SK-N-DZ (cell line): ENCODE results near the gene ATG101.
A peak's percentile ranks its signal among the peaks of the same experiment; 100 is the strongest.

ENCODE experiments used
- DNase-seq: peaks from one replicate; pipeline ENCODE4 v3.0.0-alpha.2; 2015; ENCODE audit warnings: low spot score

ATG101 gene

DNA sequence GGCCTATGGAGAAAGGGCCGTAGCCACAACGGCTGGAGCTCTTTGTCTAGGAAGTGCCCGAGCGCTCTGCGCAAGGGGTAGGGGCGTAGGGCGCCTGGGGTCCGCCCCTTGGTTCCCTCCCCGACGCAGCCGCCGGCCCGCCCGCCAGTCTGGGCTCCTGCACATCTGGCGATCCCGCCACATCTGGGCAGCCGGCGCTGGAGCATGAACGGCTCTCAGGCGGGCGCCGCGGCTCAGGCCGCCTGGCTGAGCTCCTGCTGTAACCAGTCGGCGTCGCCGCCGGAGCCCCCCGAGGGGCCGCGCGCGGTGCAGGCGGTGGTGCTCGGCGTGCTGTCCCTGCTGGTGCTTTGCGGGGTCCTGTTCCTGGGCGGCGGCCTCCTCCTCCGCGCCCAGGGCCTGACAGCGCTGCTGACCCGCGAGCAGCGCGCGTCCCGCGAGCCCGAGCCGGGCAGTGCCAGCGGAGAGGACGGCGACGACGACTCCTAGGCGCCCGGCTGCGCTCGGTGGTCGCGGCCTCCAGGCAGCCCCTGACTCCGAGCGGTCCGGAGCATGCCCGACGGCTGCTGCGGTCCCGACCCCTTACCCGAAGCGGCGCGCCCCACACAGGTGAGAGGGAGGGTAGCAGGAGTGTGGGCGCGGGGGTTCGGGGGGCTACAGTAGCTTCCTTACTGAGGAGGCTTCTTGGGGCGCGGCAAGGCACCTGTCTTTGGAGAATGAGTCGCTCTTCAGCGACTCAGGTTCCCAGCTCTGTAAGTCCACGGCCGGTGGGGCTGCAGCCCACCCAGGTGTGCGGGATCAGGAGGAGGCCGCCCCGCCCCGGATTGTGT lies 10.0 kb downstream of the ATG101 start, which contains the start of gene SMIM41:
Gene SMIM41 (plus strand): TSS at position 129 of the 827 bp plus-strand sequence. CDS start 76 bp downstream, at position 205.
- no peak for DNase-seq

DNA sequence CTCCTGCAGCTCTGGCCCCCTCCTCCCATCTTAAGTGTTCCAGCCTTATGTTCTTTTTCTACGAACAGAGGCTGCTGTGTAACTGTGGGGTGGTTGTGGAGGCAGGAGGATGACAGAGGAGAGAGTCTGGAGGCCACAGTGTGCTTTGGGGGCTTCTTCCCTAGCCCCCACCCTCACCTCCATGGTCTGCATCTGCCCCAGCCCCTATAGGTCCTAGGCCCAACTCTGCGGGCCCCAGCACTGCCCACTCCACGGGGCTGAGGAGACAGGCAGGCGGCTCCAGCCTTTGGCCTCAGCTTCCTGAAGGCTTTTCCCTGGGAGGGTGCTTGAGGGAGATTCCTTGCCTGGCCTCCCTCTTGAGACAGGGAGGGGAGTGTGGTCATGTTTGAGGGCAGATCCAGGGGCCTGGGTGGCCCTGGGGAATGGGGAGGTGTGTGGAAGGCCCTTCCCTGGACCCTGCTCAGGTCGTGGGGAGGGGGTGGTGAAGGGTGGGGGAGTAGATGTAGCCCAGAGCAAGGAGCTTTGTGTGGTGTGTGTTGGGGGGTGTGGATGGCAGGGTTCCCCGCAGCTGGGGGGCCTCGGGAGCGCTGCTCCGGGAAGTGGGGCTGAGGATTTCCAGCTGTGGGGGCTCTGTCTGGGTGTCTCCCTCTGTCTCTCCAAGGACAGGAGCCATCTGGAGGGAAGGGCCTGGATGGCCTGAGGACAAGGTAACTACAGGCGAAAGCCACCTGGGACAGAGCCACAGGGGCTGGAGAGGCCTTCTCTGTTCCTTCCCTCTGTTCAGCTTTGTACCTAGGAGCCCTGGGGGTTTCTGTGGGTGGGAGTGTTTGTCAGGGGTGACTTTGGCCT lies 10.8 kb downstream of the ATG101 start:
- DNase-seq: no peak

DNA sequence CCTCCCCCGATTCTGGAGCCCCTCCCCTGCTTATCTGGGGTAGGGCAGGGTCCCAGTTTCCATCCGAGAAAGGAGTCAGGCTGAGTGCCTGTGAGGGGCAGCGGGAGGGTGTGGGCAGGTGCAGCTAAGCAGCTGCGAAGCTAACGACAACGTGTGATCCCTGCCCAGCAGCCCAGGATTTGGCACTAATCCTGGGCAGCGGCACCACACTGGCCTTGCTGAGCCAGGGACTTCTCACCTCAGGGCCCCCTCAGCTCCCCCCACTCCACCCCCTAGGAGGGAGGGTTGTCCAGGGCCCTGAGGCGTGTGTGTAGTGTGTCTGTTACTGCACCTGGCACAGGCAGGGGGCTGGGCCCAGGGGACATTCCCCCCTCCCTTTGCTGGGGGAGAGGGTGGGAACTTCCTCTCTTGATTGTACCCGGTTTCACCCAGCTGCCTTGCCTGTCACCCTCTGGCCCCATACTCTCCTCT lies 11.5 kb downstream of the ATG101 start:
- DNase-seq: no peak

DNA sequence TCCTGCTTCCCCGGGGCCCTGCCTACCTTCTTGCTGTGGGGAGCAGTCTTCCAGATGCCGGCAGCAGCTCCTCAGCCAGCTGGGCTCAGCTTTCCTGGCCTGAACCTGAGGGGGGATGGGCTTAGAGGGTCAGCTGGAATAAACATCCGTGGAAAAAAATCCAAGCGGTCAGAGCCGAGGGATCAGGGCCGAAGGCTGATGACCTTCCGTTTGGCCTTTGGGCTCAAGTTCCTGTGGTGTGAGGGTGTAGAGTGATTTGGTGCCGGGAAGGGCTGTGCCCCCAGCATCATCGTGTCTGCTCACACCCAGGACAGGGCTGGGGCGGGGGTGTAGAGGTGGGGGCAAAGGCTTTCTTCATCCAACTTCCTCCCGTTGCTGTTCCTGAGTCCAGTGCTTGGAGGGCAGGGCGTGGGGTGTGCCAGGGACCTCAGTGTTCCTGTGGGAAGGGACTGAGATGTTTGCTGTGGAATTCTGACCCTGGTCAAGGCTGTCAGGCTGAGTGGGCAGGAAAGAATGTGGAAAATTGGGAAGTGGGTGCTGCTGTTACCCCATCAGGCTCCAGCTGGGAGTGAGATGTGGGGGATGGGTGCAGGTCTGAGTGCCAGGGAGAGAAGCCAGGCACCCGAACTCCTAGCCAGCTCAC lies 12.4 kb downstream of the ATG101 start:
- no peak for DNase-seq

DNA sequence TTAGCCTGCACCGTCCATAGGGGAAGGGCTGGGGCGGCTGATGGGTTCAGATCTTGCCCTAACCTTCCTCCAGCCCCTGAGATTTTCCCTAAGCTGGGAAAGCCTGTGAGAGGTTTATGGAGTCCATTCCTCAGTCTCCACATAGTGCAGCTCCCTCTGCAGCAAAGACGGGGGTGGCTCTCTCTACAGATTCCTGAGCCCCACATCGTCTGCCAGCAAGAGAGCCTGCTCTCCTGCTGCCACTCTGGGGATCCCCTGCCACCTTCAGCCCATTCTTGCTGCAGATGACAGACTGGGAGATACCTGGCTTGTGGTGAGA lies 12.8 kb downstream of the ATG101 start:
- DNase-seq: no peak

DNA sequence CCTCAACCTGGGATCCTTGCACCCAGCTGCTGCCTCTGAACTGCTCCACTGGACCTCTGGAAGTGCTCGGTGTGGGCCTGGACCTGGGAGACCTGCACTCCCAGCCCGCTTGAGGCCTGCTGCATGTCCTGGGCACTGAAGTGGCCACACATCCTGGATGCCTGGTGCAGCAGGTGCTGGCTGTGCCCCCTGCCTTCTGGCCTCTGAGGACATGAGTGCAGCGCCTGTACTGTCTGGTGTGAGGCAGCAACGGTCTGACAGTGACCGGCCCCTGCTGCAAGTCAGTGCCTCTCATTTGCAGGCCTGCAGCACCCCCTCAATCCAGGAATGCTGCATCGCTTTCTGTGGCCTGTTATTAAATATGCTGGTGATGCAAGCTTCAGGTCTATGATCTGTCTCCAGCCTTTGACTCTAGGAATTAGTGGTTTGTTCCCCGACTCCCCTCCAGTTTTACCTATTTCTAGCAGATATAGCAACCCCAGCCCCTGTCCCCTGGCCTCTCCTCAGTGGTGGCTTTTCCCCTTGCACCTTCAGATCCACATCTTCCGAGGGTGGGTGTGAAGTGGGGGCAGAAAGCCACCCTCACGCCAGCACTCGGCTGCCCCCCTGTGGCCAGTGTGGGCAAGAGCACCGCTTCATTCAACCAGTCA lies 13.3 kb downstream of the ATG101 start:
- DNase-seq: peak; percentile 78

DNA sequence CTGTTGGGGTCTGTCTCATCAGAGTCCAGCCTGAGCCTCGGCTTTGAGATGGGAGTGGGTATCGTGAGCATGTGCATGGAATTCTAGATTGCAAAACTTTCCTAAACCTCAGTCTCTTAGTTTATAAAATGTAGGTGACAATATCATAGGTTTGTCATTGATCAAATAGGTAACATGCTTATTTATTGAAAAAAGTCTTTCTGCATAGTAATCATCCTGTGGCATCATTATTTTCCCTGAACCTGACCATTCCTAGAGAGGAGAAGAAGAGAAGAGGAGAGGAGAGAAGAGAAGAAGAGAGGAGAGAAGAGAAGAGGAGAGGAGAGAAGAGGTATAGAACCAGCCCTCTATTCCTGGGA lies 13.8 kb downstream of the ATG101 start:
- DNase-seq: no peak

DNA sequence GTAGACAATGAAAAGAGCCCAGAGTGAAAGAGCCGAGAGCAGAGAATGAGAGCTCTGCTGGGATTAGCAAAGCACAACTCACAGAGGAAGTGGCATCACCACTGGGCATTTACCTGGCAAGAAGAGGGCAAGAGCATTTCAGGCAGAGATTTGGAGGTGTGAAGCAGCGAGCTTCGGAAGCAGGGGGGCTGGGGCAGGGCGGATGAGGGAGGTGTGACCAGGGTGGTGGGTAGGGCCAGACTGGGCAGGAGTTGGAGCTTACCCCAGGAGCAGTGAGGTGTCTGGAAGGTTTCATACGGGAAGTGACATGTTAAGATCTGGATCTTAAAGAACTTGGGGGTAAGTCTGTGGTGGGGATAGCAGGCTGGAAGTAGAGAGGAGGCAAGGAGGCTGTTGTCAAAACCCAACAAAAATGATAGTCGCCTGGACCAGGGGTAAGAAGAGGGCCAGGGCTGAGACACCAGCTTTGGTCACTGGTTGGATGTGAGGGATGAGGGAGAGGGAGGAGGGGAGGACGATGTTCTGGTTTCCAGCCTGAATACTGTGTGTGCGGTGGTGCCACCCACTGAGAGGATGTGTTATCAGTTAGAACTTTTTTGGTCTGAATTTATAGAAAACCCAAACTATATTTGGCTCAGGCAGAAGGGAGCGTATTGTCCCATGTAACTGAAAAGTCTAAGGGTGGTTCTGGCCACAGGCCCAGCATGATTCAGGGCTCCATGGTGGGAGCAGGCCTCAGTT lies 14.9 kb downstream of the ATG101 start:
- no peak for DNase-seq

DNA sequence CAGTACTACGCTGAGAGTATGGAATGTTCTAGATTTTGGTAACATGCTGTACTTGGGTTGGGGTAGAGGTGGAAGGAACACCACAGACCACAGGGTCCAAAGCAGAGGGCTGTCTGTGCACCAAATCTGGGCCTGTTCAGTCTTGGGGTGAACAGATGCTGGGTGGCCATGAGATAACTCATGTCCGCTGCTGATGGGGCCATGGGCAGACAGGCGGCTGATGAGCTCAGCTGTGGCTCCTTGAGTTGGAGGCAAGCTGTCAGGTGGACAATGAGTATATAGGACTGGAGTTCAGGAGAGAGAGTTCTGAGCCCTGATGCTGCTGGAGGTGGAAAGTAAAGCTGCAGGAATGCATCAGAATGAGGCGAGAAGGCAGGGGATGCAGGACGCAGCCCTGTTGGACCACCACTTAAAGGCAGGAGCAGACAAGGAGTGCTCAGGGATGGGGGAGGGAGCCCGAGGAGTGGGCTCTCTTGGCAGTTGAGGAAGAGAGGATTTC lies 16.0 kb downstream of the ATG101 start:
- no peak for DNase-seq

DNA sequence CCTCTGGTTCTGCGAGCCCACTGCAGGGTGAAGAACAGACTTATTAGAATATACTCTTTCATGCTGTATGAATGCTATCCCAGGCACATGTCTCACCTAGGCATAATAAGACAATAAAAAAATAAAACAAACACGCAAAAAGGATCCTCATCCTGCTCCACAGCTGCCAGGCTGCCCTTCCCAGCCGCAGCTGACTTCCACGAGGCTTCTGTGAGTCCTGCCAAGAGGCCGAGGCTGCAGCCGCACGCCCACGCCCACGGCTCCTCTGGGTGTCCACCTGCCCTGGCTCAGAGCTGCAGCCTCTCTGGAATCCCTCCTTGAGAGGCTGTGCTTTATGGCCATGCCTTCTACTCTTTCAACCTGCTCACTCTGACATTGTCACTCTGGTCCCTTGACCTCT lies 16.6 kb downstream of the ATG101 start:
- no peak for DNase-seq

DNA sequence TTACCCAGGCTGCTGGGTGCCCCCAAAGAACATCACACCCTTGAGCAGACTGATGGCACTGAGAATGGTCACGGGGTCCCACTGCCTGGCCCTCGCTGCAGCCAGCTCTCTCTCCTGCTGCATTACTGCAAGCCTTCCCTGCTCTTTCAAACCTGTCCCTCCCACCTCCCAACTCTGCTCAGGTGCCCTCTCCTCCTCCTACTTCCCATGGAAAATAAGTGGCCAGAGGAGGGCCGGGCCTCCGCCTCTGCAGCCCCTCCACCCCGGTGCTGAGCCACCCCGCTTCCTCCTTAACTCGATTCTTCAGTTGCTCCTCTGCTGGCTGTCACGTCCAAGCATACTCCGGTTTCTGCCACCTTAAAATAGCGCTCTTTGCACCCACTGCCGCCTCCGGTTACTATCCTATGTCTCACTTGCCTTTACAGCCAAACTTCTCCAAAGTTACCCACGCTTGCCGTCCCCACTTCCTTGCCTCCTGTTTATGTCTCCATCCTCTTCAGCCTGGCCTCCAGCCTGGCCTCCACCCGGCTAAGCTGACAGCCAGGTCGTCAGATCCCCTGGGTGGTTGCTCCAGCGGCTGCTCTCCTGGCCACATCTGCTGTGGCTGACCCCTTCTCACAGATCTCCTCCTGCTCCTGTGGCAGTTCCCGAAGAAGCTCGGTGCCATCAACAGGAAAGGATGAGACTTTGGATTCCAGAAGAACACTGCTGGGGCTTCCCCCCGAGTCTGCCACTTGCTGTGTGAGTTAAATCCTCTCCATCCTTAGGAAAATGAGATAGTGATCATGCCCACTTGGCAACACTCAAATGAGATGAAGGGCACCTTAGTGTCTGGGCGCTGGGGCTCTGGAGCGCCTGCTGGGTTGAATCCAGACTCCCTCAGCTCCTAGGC lies 17.4 kb downstream of the ATG101 start:
- no peak for DNase-seq

DNA sequence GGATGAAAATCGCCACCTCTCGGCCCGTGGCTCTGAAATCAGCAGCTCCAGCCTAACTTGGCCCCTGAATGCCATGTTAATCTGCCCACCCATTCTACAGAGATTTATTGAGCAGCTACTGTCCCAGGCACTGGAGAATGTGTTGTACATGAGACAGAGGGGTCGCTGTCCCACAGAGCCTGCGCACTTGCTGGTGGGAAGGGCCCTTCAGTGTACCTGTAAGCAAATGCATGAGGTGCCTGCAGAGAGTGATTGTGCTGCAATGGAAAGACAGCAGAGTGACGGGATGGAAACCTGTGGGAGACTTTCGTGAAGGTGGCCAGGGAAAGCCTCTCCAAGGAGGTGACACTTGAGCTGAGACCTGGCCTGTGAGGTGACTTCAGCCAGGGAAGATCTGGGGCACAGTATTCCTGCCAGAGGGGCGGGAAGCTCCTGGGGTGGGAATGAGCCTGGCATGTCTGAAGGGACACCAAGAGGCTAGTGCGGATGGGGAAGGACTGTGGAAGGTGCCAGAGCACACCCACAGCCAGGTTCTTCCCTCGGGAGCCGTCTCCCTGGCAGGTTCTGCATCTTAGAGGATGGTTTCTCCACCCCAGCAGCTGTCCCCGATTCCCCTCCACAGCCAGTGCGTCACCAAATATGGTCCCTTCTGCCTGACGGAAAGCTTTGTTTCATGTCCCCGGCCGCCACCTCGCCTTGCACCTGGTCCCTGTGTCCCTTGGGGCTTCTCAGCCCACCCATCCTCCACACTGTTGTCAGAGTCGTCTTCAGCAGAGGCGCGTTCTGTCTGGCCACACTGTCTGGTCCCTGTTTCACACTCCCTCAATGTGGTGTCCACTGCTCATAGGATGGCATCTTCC lies 18.4 kb downstream of the ATG101 start:
- peak; percentile 64 for DNase-seq

DNA sequence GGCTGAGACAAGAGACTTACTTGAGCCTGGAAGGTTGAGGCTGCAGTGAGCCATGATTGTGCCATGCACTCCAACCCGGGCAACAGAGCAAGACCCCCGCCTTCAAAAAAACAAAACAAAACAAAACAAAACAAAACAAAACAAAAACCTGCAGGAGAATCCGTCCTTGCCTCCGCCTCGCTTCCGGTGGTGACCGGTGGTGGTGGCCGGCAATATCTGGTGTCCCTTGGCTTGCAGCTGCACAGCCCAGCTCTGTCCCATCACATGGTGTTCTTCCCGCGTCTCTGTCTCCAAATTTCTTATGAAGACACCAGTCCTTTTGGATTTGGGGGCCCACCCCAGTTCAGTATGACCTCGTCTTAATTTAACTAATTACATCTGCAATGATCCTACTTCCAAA lies 19.7 kb downstream of the ATG101 start:
- no peak for DNase-seq

DNA sequence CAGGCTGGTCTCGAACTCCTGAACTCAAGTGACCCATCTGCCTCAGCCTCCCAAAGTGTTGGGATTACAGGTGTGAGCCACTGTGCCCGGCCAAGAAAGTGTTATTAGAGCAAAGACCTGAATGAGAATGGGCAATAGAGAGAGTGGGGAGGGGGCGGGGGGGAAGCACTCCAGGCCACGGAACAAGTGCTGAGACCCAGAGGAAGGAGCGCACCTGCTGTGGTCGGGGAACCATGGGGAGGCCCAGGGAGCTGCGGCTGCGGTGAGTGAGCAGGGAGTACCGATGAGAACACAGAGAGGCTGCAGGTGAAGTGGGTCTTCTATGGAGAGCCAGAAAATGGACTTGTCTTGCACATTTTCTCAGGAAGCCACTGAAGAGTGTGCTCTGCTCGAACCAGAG lies 20.5 kb downstream of the ATG101 start:
- DNase-seq: no peak

DNA sequence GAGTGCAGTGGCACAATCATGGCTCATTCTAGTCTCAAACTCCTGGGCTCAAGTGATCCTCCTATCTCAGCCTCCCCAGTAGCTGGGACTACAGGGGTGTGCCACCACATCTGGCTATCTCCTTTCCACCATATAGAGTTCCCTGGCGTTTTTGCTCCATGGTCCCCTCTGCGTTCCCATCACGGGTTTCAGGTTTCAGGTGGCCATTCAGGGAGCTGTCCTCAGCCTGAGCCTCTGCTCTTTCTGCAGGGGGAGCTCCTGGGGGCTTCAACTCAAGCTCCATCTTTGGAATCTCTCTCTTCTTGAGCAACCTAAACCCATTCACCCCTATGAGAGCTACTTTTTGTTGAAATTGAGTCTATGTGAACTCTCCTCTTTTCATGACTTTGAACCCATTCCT lies 21.3 kb downstream of the ATG101 start:
- no peak for DNase-seq

DNA sequence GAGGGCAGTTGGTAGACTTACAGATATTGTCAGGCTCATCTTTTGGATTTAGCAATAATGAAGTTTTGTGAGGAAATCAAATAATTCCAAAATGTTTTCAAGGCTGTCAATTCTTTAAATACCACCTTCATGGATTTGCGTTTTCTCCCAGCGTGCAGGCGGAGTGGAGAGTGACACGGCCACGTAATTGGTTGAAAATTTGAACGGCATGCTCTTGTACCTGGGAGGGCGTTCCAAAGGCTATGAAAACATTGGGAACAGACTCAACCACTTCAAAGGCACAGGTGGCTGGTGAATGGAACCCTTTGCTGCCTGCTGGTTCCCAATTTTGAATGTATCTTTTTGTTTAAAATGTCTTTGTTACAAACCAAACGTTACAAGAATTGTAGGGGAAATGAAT lies 22.1 kb downstream of the ATG101 start:
- no peak for DNase-seq

DNA sequence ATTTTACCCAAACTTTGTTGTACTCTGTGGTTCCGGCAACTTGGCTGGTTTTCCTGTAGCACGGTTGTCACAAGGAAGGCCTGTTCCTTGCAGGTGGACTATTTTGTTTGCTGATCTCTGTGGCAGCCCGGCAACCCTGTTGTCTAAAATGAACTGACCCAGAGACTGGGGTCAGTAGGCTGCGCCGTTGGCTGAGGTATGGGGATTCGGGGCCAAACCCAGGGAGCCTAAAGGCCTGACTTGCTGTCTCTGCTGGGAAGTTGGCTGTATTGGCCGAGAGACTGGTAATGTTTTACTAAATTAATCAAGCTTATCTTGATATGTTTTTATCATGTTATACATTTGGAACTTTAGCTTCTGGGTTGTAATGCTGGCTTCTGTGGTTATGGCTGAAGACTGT lies 23.6 kb downstream of the ATG101 start:
- DNase-seq: no peak

DNA sequence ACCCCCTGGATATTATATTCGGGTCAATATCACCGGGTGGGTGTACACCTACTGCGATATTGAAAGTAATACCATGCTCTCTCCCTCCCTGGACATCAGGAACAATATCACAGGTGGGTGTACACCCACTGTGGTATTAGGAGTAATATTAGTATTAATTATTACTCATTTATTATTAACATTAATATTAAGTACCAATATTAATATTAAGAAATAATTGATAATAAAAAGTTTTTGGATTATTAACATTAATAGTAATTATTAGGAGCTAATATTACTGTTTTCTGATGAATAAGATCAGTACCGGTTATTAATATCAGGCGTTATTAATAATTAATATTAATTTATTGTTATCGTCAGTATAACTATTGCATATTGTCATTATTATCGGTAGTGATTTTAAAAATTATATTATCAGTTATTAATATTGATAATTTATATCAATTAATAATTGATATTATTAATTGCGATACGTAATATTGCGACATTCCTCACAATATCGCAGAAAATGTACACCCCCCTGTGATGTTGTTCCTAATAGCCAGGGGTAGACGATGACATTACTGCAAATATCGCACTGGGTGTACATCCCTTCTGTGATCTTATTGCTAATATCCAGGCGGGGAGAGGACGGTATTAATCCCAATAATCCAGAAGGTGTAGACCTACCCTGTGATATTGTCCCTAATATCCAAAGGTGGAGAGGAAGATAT lies 26.7 kb downstream of the ATG101 start:
- no peak for DNase-seq
